GM12878 (cell line): ENCODE measurements around the gene RFC3. TPM values are rescaled to one million over a fixed set of nuclear protein-coding genes. Genes with fewer than 3 reads are reported as not detected.

ENCODE experiments used
- ATAC-seq: fragments of 200-7000 bp; cut with Tn5 transposase; 3 replicates; pipeline ENCODE4 v1.9.1; 2020; ENCODE audit warnings: mild to moderate bottlenecking, moderate library complexity
- BruUV-seq: library from RNA; stranded (reverse); fragments of 400-500 nt; replicated peaks from 2 replicates; lab custom pipeline; 2021; lab: Mats Ljungman, UMichigan
- CTCF ChIA-PET: fragments of 300-600 bp; sonication (Branson Sonifier 250); formaldehyde crosslinking; extraction: SDS; loops from one replicate; lab custom pipeline; 2021; ENCODE audit warnings: inconsistent platforms; lab: Yijun Ruan, JAX
- POLR2A ChIA-PET: fragments of 350-600 bp; formaldehyde crosslinking; extraction: SDS; loops from one replicate; lab custom pipeline; 2021; ENCODE audit warnings: inconsistent platforms; lab: Charles Lee
- RAD21 ChIA-PET: fragments of 300-600 bp; sonication (Branson Sonifier 250); formaldehyde crosslinking; loops from one replicate; lab custom pipeline; 2023; ENCODE audit warnings: antibody characterized with exemption; ENCODE audit not compliant: unreplicated experiment; lab: Charles Lee
- SMC1A ChIA-PET: fragments of 300-600 bp; sonication (Branson Sonifier 250); formaldehyde crosslinking; loops from one replicate; lab custom pipeline; 2023; ENCODE audit not compliant: unreplicated experiment, uncharacterized antibody; lab: Charles Lee
- DNase-seq: peaks from one replicate; pipeline ENCODE4 v3.0.0-alpha.2; 2011; ENCODE audit warnings: low read depth, low spot score
- FAIRE-seq: peaks from 3 replicates; lab custom pipeline; 2011; peaks lifted over from hg19 to GRCh38; lab: Jason Lieb, UNC
- H2AFZ ChIP-seq: 2 replicates; pipeline ENCODE4 v1.6.0; 2011; ENCODE audit warnings: low read depth, low read length, control low read depth; ENCODE audit not compliant: control insufficient read depth
- H3K27ac ChIP-seq: 2 replicates; pipeline ENCODE4 v1.5.1; 2011; ENCODE audit warnings: control low read depth; ENCODE audit not compliant: control insufficient read depth, insufficient read depth
- H3K27me3 ChIP-seq, 2 experiments: replicated peaks in 1 of 2; 2 replicates each; pipeline versions ENCODE4 v1.6.0 to v1.6.1; 2011; ENCODE audit warnings: low read length in 1 of 2; ENCODE audit not compliant: control insufficient read depth in 2 of 2, insufficient read depth in 2 of 2
- H3K36me3 ChIP-seq, 2 experiments: 2 replicates each; pipeline ENCODE4 v1.5.1; 2011; ENCODE audit warnings: low read length in 1 of 2; ENCODE audit not compliant: control insufficient read depth in 2 of 2, insufficient read depth in 2 of 2
- H3K4me1 ChIP-seq: 2 replicates; pipeline ENCODE4 v1.6.1; 2011; ENCODE audit warnings: mild to moderate bottlenecking, low read length, moderate library complexity, mixed read lengths; ENCODE audit not compliant: control insufficient read depth, insufficient read depth
- H3K4me2 ChIP-seq: 2 replicates; pipeline ENCODE4 v1.6.0; 2011; ENCODE audit warnings: control low read depth; ENCODE audit not compliant: control insufficient read depth, insufficient read depth
- H3K4me3 ChIP-seq: fragments of 200-600 bp; sonication (generic); 2 replicates; pipeline ENCODE4 v1.5.1; 2016
- H3K79me2 ChIP-seq: 2 replicates; pipeline ENCODE4 v1.6.0; 2011; ENCODE audit warnings: low read length; ENCODE audit not compliant: control insufficient read depth, insufficient read depth
- H3K9ac ChIP-seq: 2 replicates; pipeline ENCODE4 v1.8.0; 2011; ENCODE audit warnings: low read length, control low read depth, mixed read lengths; ENCODE audit not compliant: control insufficient read depth, insufficient read depth
- H3K9me3 ChIP-seq: replicated peaks from 3 replicates; pipeline ENCODE4 v1.5.1; 2011; ENCODE audit warnings: mild to moderate bottlenecking, low read length; ENCODE audit not compliant: control insufficient read depth, insufficient read depth
- H4K20me1 ChIP-seq: 2 replicates; pipeline ENCODE4 v1.6.0; 2011; ENCODE audit not compliant: control insufficient read depth, insufficient read depth
- HDAC2 ChIP-seq: fragments of 200-600 bp; sonication (generic); IDR thresholded peaks from 2 replicates; pipeline ENCODE4 v1.6.1; 2017
- IRF4 ChIP-seq: IDR thresholded peaks from 2 replicates; pipeline ENCODE4 v1.6.1; 2011; ENCODE audit warnings: low read depth, low read length
- KAT2A ChIP-seq: conservative IDR thresholded peaks from 2 replicates; pipeline ENCODE4 v1.6.1; 2011; ENCODE audit warnings: low read depth, low read length; ENCODE audit not compliant: control insufficient read depth
- POU2F2 ChIP-seq: IDR thresholded peaks from 3 replicates; pipeline ENCODE4 v1.6.1; 2011; ENCODE audit warnings: low read depth, mild to moderate bottlenecking, low read length, borderline replicate concordance
- RBBP5 ChIP-seq: fragments of 200-600 bp; sonication (generic); conservative IDR thresholded peaks from 2 replicates; pipeline ENCODE4 v1.6.1; 2016
- RELA ChIP-seq: fragments of 450-650 bp; IDR thresholded peaks from 2 replicates; pipeline ENCODE4 v1.8.0; 2014; ENCODE audit warnings: borderline replicate concordance; ENCODE audit not compliant: partially characterized antibody
- RFX5 ChIP-seq: IDR thresholded peaks from 2 replicates; pipeline ENCODE4 v1.6.1; 2011; ENCODE audit warnings: low read depth, low read length, improper control_type of control experiment
- RUNX3 ChIP-seq: IDR thresholded peaks from 2 replicates; pipeline ENCODE4 v1.6.1; 2012; ENCODE audit warnings: low read length, inconsistent platforms
- SIX5 ChIP-seq: IDR thresholded peaks from 2 replicates; pipeline ENCODE4 v1.6.1; 2011; ENCODE audit warnings: mild to moderate bottlenecking, low read depth, low read length, moderate library complexity; ENCODE audit not compliant: severe bottlenecking
- SPI1 ChIP-seq: IDR thresholded peaks from 2 replicates; pipeline ENCODE4 v1.6.1; 2011; ENCODE audit warnings: low read depth, mild to moderate bottlenecking, low read length, moderate library complexity, borderline replicate concordance; ENCODE audit not compliant: insufficient read depth
- SREBF2 ChIP-seq: IDR thresholded peaks from 2 replicates; pipeline ENCODE4 v1.6.1; 2012; ENCODE audit warnings: mild to moderate bottlenecking, low read length
- TAF1 ChIP-seq: IDR thresholded peaks from 2 replicates; pipeline ENCODE4 v1.6.1; 2011; ENCODE audit warnings: mild to moderate bottlenecking, low read depth, low read length, borderline replicate concordance
- WGBS: methylation state at CpG from one replicate; pipeline ENCODE4 v1.1.6; 2016; ENCODE audit warnings: low lambda C conversion rate; ENCODE audit not compliant: insufficient replicate concordance, insufficient coverage; ENCODE audit errors: missing lambda C conversion rate; 5-methylcytosine and 5-hydroxymethylcytosine counted together
- in situ Hi-C: fragments of 300-500 bp; cut with MboI; formaldehyde crosslinking; loops from 9 replicates; pipeline ENCODE4 v1.14.3; 2018; ENCODE audit warnings: mixed read lengths
- intact Hi-C: fragments of 100-400 bp; cut with micrococcal nuclease; formaldehyde crosslinking; loops from one replicate; pipeline ENCODE4 v1.14.2; 2022; ENCODE audit not compliant: unreplicated experiment
- polyA plus RNA-seq, 11 experiments: library from polyadenylated mRNA; depleted of rRNA in 4 of 11; unstranded in 6 of 11; stranded (reverse) in 5 of 11; fragments of >200 nt; fragmentation: Nextera tagmentation in 4 of 11; fragmentation: Illumina TruSeq in 1 of 11; extraction: Ambion mirVana in 4 of 11; extraction: Trizol in 1 of 11; gene quantifications; 1 replicate in 1 of 11; 2 replicates in 10 of 11; pipeline versions ENCODE4 v1.2.1 to v1.2.3, GENCODE V29; 2011 to 2016; ENCODE audit warnings: inconsistent platforms in 2 of 11, missing spikeins in 2 of 11, low read depth in 1 of 11
- total RNA-seq, 4 experiments: library from RNA; depleted of rRNA in 3 of 4; stranded (reverse); fragments of >200 nt in 3 of 4; fragmentation: Illumina TruSeq in 1 of 4; extraction: Trizol in 1 of 4; gene quantifications; 2 replicates each; pipeline versions ENCODE4 v1.2.1 to v1.2.3, GENCODE V29; 2013 to 2021
- TF ChIP-seq, protein P1 (sequence below): fragments of 450-650 bp; IDR thresholded peaks from 2 replicates; pipeline ENCODE4 v1.6.1; 2017; ENCODE audit warnings: mild to moderate bottlenecking
- TF ChIP-seq, protein P2 (sequence below): IDR thresholded peaks from 2 replicates; pipeline ENCODE4 v1.6.1; 2012; ENCODE audit warnings: improper control_type of control experiment, low read depth, low read length; ENCODE audit not compliant: insufficient replicate concordance

The RFC3 gene
- total and polyA plus RNA-seq, 10 of the 15 experiments (the other 5 are each of a cell fraction or from before 2014, with no cell fraction given), result 57.6 to 98.9 (median 81.3) TPM

DNA sequence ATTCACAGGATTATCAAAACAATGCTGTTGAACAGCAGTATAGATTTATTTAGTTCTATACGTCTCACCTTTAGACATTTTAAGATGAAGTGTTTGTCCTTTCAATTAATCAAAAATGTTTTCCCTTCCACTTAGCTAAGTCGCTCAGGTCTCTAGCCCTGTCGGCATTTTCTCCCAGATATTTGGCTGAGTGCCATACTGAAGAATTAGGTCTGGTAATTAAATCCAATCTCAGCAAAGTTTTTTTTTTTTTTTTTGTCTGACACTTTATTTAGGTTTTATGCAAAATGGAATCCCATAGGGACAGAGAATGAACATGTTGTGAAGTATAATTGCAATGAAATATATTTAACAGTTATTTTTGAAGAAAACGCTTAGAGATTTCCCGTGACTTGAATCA, 44.1 kb downstream of the RFC3 start (continued):
- no peak for TF ChIP-seq SPI1
- TF ChIP-seq HDAC2, result no peak
- TF ChIP-seq, all 136 proteins: peak for 0

DNA sequence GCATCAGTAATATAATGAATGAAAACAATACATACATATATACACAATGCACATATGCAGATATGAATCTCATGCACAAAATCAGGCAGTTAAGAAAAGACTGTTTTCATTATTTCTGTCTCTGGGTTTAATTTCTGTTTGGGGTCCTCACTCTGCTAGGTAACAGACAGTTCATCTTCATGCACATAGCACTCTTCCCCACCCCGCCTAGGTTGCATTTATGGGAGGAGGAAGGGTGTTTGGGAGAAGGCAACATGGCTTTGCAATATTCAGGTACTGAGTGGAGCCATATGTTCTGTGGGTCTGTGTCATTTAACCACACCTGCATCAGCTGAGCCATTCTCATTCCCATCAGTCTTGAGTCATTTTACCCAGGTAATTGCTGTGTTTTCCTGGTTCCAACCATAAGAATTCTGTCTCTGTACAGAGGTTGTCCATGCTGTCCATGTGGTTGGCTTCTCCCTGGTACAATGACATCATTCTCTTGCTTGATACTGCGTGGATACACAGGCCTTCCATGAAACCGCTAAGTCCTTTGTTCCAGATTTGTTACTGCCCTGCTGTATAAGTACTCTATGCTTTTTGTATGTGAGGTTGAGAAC, 45.3 kb downstream of the RFC3 start:
- no peak for FAIRE-seq
- 67% methylated on average over 3 of the region's 3 CpGs for WGBS
- CTCF ChIA-PET, result interaction anchor here (0.9 kb wide), 1 partner anchor 13 kb away, joined by 3 read pairs; no protein-coding TSS in a partner anchor
- SMC1A ChIA-PET, result no interaction called here
- H3K27me3 ChIP-seq, result no peaks in the 10 kb centered on the region
- DNase-seq, result no peak
- no peaks in the 10 kb centered on the region; the same call in 2 of the 3 replicates for H3K9me3 ChIP-seq
- in situ Hi-C loops, result no loop called here
- H3K4me3 ChIP-seq, result no peak overlapping the region
- RAD21 ChIA-PET, result no interaction called here
- POLR2A ChIA-PET, result no interaction called here
- H4K20me1 ChIP-seq, result no peaks in the 10 kb centered on the region
- H3K27ac ChIP-seq, result no peak overlapping the region
- H3K4me1 ChIP-seq, result no peaks in the 10 kb centered on the region
- TF ChIP-seq RELA, result no peak
- TF ChIP-seq TAF1, result no peak
- TF ChIP-seq RBBP5, result no peak
- TF ChIP-seq, protein P1, sequence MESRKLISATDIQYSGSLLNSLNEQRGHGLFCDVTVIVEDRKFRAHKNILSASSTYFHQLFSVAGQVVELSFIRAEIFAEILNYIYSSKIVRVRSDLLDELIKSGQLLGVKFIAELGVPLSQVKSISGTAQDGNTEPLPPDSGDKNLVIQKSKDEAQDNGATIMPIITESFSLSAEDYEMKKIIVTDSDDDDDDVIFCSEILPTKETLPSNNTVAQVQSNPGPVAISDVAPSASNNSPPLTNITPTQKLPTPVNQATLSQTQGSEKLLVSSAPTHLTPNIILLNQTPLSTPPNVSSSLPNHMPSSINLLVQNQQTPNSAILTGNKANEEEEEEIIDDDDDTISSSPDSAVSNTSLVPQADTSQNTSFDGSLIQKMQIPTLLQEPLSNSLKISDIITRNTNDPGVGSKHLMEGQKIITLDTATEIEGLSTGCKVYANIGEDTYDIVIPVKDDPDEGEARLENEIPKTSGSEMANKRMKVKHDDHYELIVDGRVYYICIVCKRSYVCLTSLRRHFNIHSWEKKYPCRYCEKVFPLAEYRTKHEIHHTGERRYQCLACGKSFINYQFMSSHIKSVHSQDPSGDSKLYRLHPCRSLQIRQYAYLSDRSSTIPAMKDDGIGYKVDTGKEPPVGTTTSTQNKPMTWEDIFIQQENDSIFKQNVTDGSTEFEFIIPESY, result no peak
- TF ChIP-seq RFX5, result no peak
- TF ChIP-seq, protein P2, sequence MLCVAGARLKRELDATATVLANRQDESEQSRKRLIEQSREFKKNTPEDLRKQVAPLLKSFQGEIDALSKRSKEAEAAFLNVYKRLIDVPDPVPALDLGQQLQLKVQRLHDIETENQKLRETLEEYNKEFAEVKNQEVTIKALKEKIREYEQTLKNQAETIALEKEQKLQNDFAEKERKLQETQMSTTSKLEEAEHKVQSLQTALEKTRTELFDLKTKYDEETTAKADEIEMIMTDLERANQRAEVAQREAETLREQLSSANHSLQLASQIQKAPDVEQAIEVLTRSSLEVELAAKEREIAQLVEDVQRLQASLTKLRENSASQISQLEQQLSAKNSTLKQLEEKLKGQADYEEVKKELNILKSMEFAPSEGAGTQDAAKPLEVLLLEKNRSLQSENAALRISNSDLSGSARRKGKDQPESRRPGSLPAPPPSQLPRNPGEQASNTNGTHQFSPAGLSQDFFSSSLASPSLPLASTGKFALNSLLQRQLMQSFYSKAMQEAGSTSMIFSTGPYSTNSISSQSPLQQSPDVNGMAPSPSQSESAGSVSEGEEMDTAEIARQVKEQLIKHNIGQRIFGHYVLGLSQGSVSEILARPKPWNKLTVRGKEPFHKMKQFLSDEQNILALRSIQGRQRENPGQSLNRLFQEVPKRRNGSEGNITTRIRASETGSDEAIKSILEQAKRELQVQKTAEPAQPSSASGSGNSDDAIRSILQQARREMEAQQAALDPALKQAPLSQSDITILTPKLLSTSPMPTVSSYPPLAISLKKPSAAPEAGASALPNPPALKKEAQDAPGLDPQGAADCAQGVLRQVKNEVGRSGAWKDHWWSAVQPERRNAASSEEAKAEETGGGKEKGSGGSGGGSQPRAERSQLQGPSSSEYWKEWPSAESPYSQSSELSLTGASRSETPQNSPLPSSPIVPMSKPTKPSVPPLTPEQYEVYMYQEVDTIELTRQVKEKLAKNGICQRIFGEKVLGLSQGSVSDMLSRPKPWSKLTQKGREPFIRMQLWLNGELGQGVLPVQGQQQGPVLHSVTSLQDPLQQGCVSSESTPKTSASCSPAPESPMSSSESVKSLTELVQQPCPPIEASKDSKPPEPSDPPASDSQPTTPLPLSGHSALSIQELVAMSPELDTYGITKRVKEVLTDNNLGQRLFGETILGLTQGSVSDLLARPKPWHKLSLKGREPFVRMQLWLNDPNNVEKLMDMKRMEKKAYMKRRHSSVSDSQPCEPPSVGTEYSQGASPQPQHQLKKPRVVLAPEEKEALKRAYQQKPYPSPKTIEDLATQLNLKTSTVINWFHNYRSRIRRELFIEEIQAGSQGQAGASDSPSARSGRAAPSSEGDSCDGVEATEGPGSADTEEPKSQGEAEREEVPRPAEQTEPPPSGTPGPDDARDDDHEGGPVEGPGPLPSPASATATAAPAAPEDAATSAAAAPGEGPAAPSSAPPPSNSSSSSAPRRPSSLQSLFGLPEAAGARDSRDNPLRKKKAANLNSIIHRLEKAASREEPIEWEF, result no peak
- TF ChIP-seq SPI1, result no peak
- no peak for TF ChIP-seq SIX5
- TF ChIP-seq SREBF2, result no peak
- no peak for TF ChIP-seq IRF4
- TF ChIP-seq RUNX3, result no peak
- TF ChIP-seq KAT2A, result no peak
- no peak for TF ChIP-seq POU2F2
- no peak overlapping the region for H3K4me2 ChIP-seq
- H2AFZ ChIP-seq, result no peak overlapping the region
- H3K9ac ChIP-seq, result no peak overlapping the region
- H3K36me3 ChIP-seq, result no peaks in the 10 kb centered on the region
- BruUV-seq, result no TSS peak
- intact Hi-C loops, result no loop called here
- no peak for ATAC-seq
- no peaks in the 10 kb centered on the region for H3K79me2 ChIP-seq
